HFF-Myc (cell line): ENCODE measurements around the gene ARPC5L.

Experiments
- DNase-seq: peaks from one replicate; pipeline ENCODE4 v3.0.0-alpha.2; 2011; ENCODE audit warnings: low read depth; ENCODE audit errors: extremely low read depth
- H3K4me3 ChIP-seq: replicated peaks from 2 replicates; pipeline ENCODE4 v1.5.1; 2011; ENCODE audit warnings: low read depth, mild to moderate bottlenecking, control low read depth, low read length
- TF ChIP-seq, protein P1 (sequence below): IDR thresholded peaks from 2 replicates; pipeline ENCODE4 v1.5.1; 2012; ENCODE audit warnings: mild to moderate bottlenecking, low read depth, low read length, control low read depth; ENCODE audit errors: missing control alignments

Gene ARPC5L

GRCh38 chr9:124853605-124854143 is 8.3 kb upstream of the ARPC5L start:
- TF ChIP-seq, protein P1, sequence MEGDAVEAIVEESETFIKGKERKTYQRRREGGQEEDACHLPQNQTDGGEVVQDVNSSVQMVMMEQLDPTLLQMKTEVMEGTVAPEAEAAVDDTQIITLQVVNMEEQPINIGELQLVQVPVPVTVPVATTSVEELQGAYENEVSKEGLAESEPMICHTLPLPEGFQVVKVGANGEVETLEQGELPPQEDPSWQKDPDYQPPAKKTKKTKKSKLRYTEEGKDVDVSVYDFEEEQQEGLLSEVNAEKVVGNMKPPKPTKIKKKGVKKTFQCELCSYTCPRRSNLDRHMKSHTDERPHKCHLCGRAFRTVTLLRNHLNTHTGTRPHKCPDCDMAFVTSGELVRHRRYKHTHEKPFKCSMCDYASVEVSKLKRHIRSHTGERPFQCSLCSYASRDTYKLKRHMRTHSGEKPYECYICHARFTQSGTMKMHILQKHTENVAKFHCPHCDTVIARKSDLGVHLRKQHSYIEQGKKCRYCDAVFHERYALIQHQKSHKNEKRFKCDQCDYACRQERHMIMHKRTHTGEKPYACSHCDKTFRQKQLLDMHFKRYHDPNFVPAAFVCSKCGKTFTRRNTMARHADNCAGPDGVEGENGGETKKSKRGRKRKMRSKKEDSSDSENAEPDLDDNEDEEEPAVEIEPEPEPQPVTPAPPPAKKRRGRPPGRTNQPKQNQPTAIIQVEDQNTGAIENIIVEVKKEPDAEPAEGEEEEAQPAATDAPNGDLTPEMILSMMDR, result no peak
- no peak for DNase-seq
- peak overlapping the region; percentile 46 for H3K4me3 ChIP-seq

- DNase-seq, result no peak
- no peak overlapping the region for H3K4me3 ChIP-seq
- TF ChIP-seq, protein P1, result no peak
Observed at GRCh38 chr9:124854161-124854560, 7.8 kb upstream of the ARPC5L start.

DNA sequence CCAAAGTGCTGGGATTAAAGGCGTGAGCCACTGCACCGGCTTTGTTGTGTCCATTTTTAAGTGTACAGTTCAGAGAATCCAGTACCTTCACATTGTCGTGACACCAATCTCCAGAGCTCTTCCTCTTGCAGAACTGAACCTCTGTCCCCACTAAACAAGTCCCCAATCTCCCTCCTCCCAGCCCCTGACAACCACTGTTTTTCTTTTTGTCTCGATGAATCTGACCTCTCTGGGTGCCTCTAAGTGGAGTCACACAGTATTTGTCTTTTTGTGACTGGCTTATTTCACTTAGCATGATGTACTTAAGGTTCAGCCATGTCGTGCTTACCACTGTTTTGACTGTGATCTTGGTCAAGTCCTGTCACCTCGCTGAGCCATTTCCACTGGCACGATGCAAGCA is 7.1 kb upstream of the ARPC5L start:
- TF ChIP-seq, protein P1, result no peak
- no peak overlapping the region for H3K4me3 ChIP-seq
- no peak for DNase-seq

DNA sequence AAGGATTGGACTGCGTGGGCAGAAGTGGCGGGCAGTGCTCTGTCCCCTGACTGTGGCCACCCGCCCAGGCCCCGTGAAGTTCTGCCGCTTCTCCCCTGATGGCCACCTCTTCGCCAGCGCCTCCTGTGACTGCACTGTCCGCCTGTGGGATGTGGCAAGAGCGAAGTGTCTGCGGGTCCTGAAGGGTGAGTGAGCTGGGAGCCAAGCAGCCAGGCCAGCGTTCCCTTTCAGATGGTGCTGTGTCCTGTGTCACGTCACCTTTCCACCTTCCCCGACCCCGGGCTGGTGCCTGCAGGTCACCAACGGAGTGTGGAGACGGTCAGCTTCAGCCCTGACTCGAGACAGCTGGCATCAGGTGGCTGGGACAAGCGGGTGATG is 6.4 kb upstream of the ARPC5L start:
- TF ChIP-seq, protein P1, result no peak
- DNase-seq, result no peak
- H3K4me3 ChIP-seq, result no peak overlapping the region

DNA sequence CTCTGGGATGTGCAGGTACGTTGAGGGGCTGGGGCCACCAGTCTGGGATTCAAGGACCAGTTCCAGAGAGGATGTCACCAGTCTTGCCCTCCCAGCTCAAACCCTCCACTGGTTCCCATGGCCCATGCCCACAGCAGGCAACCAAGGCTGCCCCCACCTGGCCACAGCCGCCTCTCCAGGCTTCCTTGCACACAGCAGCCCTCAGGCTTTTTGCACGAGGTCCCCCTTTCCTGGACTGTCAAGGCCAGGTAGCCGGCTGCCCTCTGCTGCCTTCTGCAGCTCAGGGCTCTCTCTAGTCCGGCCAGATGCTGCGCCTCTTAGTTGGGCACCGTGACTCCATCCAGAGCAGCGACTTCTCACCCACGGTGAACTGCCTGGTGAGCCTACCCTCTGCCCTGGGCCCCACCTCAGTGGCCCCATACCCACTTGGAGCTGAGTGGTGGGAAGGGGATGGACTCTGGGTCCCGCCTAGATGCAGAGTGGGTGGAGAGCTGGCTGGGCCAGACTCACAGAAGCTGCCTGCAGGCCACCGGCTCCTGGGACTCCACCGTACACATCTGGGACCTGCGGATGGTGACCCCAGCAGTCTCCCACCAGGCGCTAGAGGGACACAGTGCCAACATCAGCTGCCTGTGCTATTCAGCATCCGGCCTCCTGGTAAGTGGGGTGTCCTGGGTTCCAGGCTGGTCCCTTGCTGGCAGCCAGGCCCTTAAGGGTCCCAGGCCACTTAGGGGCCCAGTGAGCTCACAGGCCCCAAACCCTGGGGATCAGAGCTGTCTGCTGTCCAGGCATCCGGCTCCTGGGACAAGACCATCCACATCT is 5.8 kb upstream of the ARPC5L start:
- TF ChIP-seq, protein P1, result peak; percentile 51
- no peak overlapping the region for H3K4me3 ChIP-seq
- DNase-seq, result no peak

DNA sequence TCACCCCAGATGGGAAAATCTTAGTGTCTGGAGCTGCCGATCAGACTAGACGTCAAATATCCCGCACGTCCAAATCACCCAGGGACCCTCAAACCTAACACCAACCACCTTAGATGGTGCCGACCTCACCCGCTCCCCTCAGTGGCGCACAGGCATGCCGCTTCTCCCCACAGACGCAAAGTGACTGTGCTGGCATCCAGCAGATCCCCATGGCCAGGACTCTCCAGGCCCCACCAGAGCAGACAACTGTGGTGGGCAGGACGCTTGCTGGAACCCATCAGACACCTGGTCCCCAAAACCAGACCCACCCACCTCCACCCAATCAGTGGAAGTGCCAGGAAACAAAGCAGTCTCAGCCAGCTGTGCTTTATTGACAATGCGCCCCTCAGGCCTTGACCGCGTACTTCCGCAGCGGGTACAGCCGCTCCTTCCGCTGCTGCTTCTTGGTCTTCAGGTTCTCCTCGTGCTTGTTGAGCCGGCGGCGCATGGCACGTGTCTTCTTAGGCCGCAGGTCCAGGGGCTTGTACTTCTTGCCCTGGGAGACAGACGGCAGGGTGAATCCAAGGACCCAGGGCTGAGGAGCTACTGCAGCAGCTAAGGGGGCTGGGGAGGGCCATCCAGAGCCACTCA is 4.3 kb upstream of the ARPC5L start:
- DNase-seq, result no peak
- H3K4me3 ChIP-seq, result no peak overlapping the region
- TF ChIP-seq, protein P1, result no peak
